LNCaP clone FGC (cell line): ENCODE measurements around the gene PACSIN3.
A peak's percentile ranks its signal among the peaks of the same experiment; 100 is the strongest.

Experiments
- DNase-seq: peaks from one replicate; pipeline ENCODE4 v3.0.0-alpha.2; 2011; ENCODE audit warnings: low read depth
- H3K4me3 ChIP-seq: 2 replicates; pipeline ENCODE4 v1.5.1; 2011; ENCODE audit warnings: mild to moderate bottlenecking, low read depth, low read length, control low read depth
- CTCF ChIP-seq: IDR thresholded peaks from 2 replicates; pipeline ENCODE4 v1.5.1; 2012; ENCODE audit warnings: mild to moderate bottlenecking; ENCODE audit not compliant: control insufficient read depth, insufficient read depth; ENCODE audit errors: extremely low read depth

PACSIN3 gene

GRCh38 chr11:47186076-47186699 lies at the start of gene PACSIN3:
PACSIN3 (minus strand) TSS chr11:47186434; CDS start chr11:47182727, 3,707 bp downstream.
- DNase-seq = no peak
- no peak for TF ChIP-seq CTCF
- H3K4me3 ChIP-seq = peak within 1 kb of the TSS; percentile 61

- DNase-seq = no peak
- TF ChIP-seq CTCF = no peak
- no peak overlapping the region for H3K4me3 ChIP-seq
Observed at GRCh38 chr11:47235163-47235562, 48.9 kb upstream of the PACSIN3 start.

GRCh38 chr11:47234669-47235100 lies 48.5 kb upstream of the PACSIN3 start:
- H3K4me3 ChIP-seq = peak overlapping the region; percentile 45
- peak; percentile 65 for DNase-seq
- no peak for TF ChIP-seq CTCF

GRCh38 chr11:47233989-47234668 lies 47.9 kb upstream of the PACSIN3 start:
- DNase-seq = no peak
- TF ChIP-seq CTCF = peak; percentile 48
- H3K4me3 ChIP-seq = peak overlapping the region; percentile 45

GRCh38 chr11:47233051-47233450 lies 46.8 kb upstream of the PACSIN3 start:
- DNase-seq = no peak
- TF ChIP-seq CTCF = no peak
- H3K4me3 ChIP-seq = no peak overlapping the region

- no peak overlapping the region for H3K4me3 ChIP-seq
- no peak for TF ChIP-seq CTCF
- no peak for DNase-seq
Observed at GRCh38 chr11:47229161-47229560, 42.9 kb upstream of the PACSIN3 start.
